ENCODE data around the gene PCK2. TPM values are rescaled to one million over a fixed set of nuclear protein-coding genes. Genes with fewer than 3 reads are reported as not detected.

Gene PCK2
- total and polyA plus RNA-seq, 9 donors, result 2.4 to 66.8 (median 5.4) TPM

DNA sequence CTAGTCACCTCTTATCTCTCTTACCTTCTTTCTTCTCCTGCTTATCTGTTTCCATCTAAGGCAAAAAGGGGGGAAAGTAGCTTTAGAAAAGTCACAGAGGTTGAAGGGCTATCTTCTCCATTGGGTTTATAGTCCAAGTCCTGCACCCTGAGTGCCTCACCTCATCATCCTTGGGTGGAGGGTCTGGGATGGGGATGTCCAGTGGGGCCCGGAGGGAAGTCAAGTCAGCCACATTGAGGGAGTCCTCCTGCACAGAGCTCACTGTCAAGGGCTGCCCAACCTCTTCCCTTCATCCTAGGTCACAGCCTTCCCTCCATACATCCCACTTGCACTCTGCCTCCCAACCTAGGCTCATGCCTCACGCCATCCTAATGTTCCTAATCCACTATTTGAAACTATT is 51.1 kb downstream of the PCK2 start:
- Histone ChIP-seq H3K36me3 (no peaks in the 10 kb centered on the region), H3K27ac (peak overlapping the region in 1 of 2 donors; percentile 83), H3K9me3 (no peaks in the 10 kb centered on the region), H3K4me1 (ENCODE audit: insufficient read depth) (peaks cover 10% of the 10 kb centered on the region), H3K27me3 (no peaks in the 10 kb centered on the region), H3K4me3 (no peak overlapping the region)
- TF ChIP-seq CTCF (IDR thresholded peaks at IDR 0.05) (no peak), POLR2A (IDR thresholded peaks at IDR 0.05) (no peak), EP300 (IDR thresholded peaks at IDR 0.05) (no peak)
- 83 to 94% (median 91%) methylated on average over 2 of the region's 2 CpGs for WGBS, 3 donors
- DNase-seq, result no peak
- intact Hi-C loops (cut with DNase I), result loop anchor here in 1 of 4 donors (10.0 kb wide), 1 partner anchor 220 kb away; the partner anchor contains the start of gene NFATC4

GRCh38 chr14:24145690-24146452 is 51.8 kb downstream of the PCK2 start:
- H3K4me1 ChIP-seq (ENCODE audit: insufficient read depth), result peaks cover 10% of the 10 kb centered on the region

GRCh38 chr14:24146453-24146977 is 52.4 kb downstream of the PCK2 start, which contains the start of gene PSME2:
Gene PSME2, minus strand, starts transcription at chr14:24146610. Its CDS starts 29 bp downstream, at chr14:24146581.
- Histone ChIP-seq H3K4me1 (ENCODE audit: insufficient read depth) (peaks cover 10% of the 10 kb centered on the region), H3K27me3 (no peaks in the 10 kb centered on the region), H3K27ac (peak within 1 kb of the TSS; percentile 75 to 83), H3K9me3 (no peaks in the 10 kb centered on the region), H3K4me3 (peak within 1 kb of the TSS; percentile 94), H3K36me3 (no peaks in the 10 kb centered on the region)
- peak; percentile 91 to 94 (median 91) for DNase-seq
- intact Hi-C loops (cut with DNase I), result loop anchor here in 1 of 4 donors (10.0 kb wide), 1 partner anchor 218 kb away; the partner anchor contains the start of gene NFATC4
- TF ChIP-seq EP300 (IDR thresholded peaks at IDR 0.05) (no peak), POLR2A (IDR thresholded peaks at IDR 0.05) (no peak), CTCF (IDR thresholded peaks at IDR 0.05) (no peak)
- WGBS, 3 donors, result 1 to 2% (median 1%) methylated on average over 25 of the region's 25 CpGs

More at GRCh38 chr14:24145690-24146452, 51.8 kb downstream of the PCK2 start:
- WGBS, 3 donors, result 4 to 11% (median 8%) methylated on average over 9 of the region's 9 CpGs
- H3K36me3 ChIP-seq, result no peaks in the 10 kb centered on the region
- peak overlapping the region; percentile 75 to 83 for H3K27ac ChIP-seq
- no peak for DNase-seq
- intact Hi-C loops (cut with DNase I), result loop anchor here in 1 of 4 donors (10.0 kb wide), 1 partner anchor 219 kb away; the partner anchor contains the start of gene NFATC4
- peak overlapping the region; percentile 94 for H3K4me3 ChIP-seq
- no peak for TF ChIP-seq CTCF (IDR thresholded peaks at IDR 0.05)
- TF ChIP-seq EP300 (IDR thresholded peaks at IDR 0.05), result no peak
- TF ChIP-seq POLR2A (IDR thresholded peaks at IDR 0.05), result no peak
- H3K9me3 ChIP-seq, result no peaks in the 10 kb centered on the region
- no peaks in the 10 kb centered on the region for H3K27me3 ChIP-seq

- H3K4me1 ChIP-seq (ENCODE audit: insufficient read depth), result peaks cover 10% of the 10 kb centered on the region
- no peaks in the 10 kb centered on the region for H3K27me3 ChIP-seq
- no peaks in the 10 kb centered on the region for H3K36me3 ChIP-seq
- WGBS, 3 donors, result 0 to 1% (median 0%) methylated on average over 33 to 57 of the region's 57 CpGs
- H3K27ac ChIP-seq, result peak within 1 kb of the TSS; percentile 75 to 83
- TF ChIP-seq POLR2A (IDR thresholded peaks at IDR 0.05), result peak; percentile 24
- TF ChIP-seq CTCF (IDR thresholded peaks at IDR 0.05), result no peak
- intact Hi-C loops (cut with DNase I), result loop anchor here in 1 of 4 donors (10.0 kb wide), 1 partner anchor 218 kb away; the partner anchor contains the start of gene NFATC4
- H3K9me3 ChIP-seq, result no peaks in the 10 kb centered on the region
- peak within 1 kb of the TSS; percentile 94 for H3K4me3 ChIP-seq
- DNase-seq, result peak; percentile 98 to 99 (median 98)
These were observed 53.1 kb downstream of the PCK2 start, which contains the start of gene RNF31 for GRCh38 chr14:24146978-24147760. Gene RNF31, plus strand, starts transcription at chr14:24147498. Its CDS starts 201 bp downstream, at chr14:24147699.
